ENCODE measurements around the gene FBXW7.

The FBXW7 gene

GRCh38 chr4:152464030-152464823, 71.7 kb downstream of the FBXW7 start:
- Mint-ChIP-seq H3K27me3 (no peaks in the 10 kb centered on the region), H3K4me1 (ENCODE audit: low read depth in 2 of 2) (peaks cover 38 to 62% of the 10 kb centered on the region in 2 donors), H3K9me3 (no peaks in the 10 kb centered on the region), H3K36me3 (ENCODE audit: insufficient read depth) (peaks cover 10% of the 10 kb centered on the region), H3K4me3 (peak overlapping the region; percentile 0 to 3), H3K27ac (peak overlapping the region in 1 of 2 donors; percentile 20)
- no peak for ATAC-seq (replicated peaks)
- no peak for DNase-seq

DNA sequence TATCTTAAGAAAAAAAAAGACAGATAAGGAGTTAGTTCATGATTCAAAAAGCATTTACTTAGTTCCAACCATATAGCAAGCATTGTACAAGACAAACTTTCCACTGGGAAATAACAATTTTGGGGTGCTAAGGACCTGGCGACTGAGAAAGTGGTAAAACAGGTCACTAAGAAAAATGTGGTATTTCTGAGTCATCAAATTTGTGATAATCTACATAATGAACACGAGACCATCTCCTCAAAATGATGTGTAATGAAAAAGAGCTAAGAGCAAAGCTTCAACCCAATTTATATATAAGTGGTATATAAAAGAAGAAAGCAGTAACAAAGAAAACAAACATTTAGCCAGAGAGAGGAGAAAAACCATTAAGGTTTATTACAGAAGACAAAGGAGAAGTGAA, 72.3 kb downstream of the FBXW7 start:
- Mint-ChIP-seq H3K4me1 (ENCODE audit: low read depth in 2 of 2) (peaks cover 44 to 68% of the 10 kb centered on the region in 2 donors), H3K9me3 (no peaks in the 10 kb centered on the region)

GRCh38 chr4:152462695-152463094, 73.2 kb downstream of the FBXW7 start:
- peaks cover 15% of the 10 kb centered on the region for H3K36me3 Mint-ChIP-seq (ENCODE audit: insufficient read depth)
- H3K4me3 Mint-ChIP-seq, result no peak overlapping the region
- peaks cover 52 to 67% of the 10 kb centered on the region in 2 donors for H3K4me1 Mint-ChIP-seq (ENCODE audit: low read depth in 2 of 2)
- no peak overlapping the region for H3K27ac Mint-ChIP-seq
- no peak for ATAC-seq (replicated peaks)
- no peaks in the 10 kb centered on the region for H3K9me3 Mint-ChIP-seq
- no peaks in the 10 kb centered on the region for H3K27me3 Mint-ChIP-seq
- DNase-seq, result no peak

More for the DNA sequence above, 72.3 kb downstream of the FBXW7 start:
- peak overlapping the region in 1 of 2 donors; percentile 20 for H3K27ac Mint-ChIP-seq
- peaks cover 15% of the 10 kb centered on the region for H3K36me3 Mint-ChIP-seq (ENCODE audit: insufficient read depth)
- no peak for DNase-seq
- H3K27me3 Mint-ChIP-seq, result no peaks in the 10 kb centered on the region
- H3K4me3 Mint-ChIP-seq, result peak overlapping the region; percentile 0 to 3
- ATAC-seq (replicated peaks), result no peak

DNA sequence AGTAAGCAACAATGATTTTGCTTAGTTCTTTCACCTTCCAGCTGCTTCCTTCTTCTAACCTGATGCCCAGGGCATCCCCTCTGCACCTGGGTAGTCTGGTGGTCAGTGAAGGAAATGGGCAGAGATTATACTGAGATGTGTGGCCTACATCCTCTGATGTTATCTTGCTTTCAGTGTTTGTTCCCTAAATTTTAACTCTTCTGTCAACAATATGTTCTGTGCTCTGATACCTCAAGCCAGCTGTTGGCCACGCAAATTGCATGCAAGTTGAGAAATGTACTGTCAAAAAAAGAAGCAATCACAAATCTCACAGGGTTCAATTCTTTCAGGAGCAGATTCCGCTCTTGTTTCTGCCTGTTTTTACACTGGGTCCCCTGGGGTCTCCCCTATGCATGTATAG, 73.8 kb downstream of the FBXW7 start:
- Mint-ChIP-seq H3K9me3 (no peaks in the 10 kb centered on the region), H3K4me1 (ENCODE audit: low read depth in 2 of 2) (peaks cover 50 to 63% of the 10 kb centered on the region in 2 donors), H3K27me3 (no peaks in the 10 kb centered on the region), H3K36me3 (ENCODE audit: insufficient read depth) (peaks cover 12% of the 10 kb centered on the region), H3K4me3 (no peak overlapping the region), H3K27ac (no peak overlapping the region)
- no peak for DNase-seq
- no peak for ATAC-seq (replicated peaks)

GRCh38 chr4:152460488-152460887, 75.4 kb downstream of the FBXW7 start:
- ATAC-seq (replicated peaks), result no peak
- Mint-ChIP-seq H3K9me3 (no peaks in the 10 kb centered on the region), H3K27me3 (no peaks in the 10 kb centered on the region), H3K4me1 (ENCODE audit: low read depth in 2 of 2) (peaks cover 46 to 70% of the 10 kb centered on the region in 2 donors), H3K27ac (no peak overlapping the region), H3K36me3 (ENCODE audit: insufficient read depth) (peaks cover 9% of the 10 kb centered on the region), H3K4me3 (no peak overlapping the region)
- no peak for DNase-seq

DNA sequence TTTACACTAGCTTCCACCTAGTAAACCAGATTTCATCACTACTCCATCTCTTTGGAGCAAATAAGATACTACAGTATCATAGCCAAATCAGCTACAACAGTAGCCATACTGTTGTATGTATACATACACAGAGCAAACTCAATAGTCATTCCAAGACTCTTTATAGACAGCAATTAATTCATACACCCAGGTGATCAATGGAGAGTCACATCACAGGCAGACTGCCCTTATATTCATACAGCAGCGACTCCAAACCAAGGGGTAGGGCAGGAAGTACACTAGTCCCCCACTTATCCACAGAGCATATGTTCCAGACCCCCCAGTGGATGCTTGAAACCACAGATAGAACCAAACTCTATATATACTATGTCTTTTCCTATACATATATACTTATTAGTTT, 76.6 kb downstream of the FBXW7 start:
- peak overlapping the region; percentile 88 to 91 for H3K27ac Mint-ChIP-seq
- DNase-seq, result no peak
- ATAC-seq (replicated peaks), result peak; percentile 44
- H3K4me3 Mint-ChIP-seq, result peak overlapping the region; percentile 55 to 61
- no peaks in the 10 kb centered on the region for H3K9me3 Mint-ChIP-seq
- no peaks in the 10 kb centered on the region for H3K27me3 Mint-ChIP-seq
- peaks cover 47 to 72% of the 10 kb centered on the region in 2 donors for H3K4me1 Mint-ChIP-seq (ENCODE audit: low read depth in 2 of 2)
- H3K36me3 Mint-ChIP-seq (ENCODE audit: insufficient read depth), result peaks cover 9% of the 10 kb centered on the region

GRCh38 chr4:152458801-152459302, 77.0 kb downstream of the FBXW7 start:
- peak; percentile 79 for ATAC-seq (replicated peaks)
- peak overlapping the region; percentile 55 to 61 for H3K4me3 Mint-ChIP-seq
- peak; percentile 5 to 22 (median 7) for DNase-seq
- H3K4me1 Mint-ChIP-seq (ENCODE audit: low read depth in 2 of 2), result peaks cover 45 to 72% of the 10 kb centered on the region in 2 donors
- no peaks in the 10 kb centered on the region for H3K9me3 Mint-ChIP-seq
- no peaks in the 10 kb centered on the region for H3K27me3 Mint-ChIP-seq
- peaks cover 13% of the 10 kb centered on the region for H3K36me3 Mint-ChIP-seq (ENCODE audit: insufficient read depth)
- H3K27ac Mint-ChIP-seq, result peak overlapping the region; percentile 88 to 91

DNA sequence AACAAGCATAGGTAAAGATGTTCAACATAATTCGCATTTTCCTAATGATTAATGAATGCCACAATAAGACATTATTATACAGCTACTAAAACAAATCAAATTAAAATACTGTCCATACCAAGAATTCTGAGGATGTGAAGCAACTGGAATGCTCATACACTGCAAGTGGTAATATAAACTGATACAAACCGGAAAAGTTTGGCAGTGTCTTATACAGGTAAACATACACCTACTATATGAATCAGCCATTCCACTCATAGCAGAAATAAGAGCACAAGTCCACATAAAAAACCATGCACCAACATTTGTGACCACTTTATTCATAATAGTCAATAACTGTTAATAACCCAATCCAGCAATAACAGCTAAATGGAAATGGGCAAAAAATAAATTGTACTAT, 79.3 kb downstream of the FBXW7 start:
- Mint-ChIP-seq H3K27ac (peak overlapping the region in 1 of 2 donors; percentile 35), H3K27me3 (no peaks in the 10 kb centered on the region), H3K4me1 (ENCODE audit: low read depth in 2 of 2) (peaks cover 30 to 55% of the 10 kb centered on the region in 2 donors), H3K4me3 (no peak overlapping the region), H3K36me3 (ENCODE audit: insufficient read depth) (peaks cover 11% of the 10 kb centered on the region), H3K9me3 (no peaks in the 10 kb centered on the region)
- ATAC-seq (replicated peaks), result no peak
- DNase-seq, result no peak

DNA sequence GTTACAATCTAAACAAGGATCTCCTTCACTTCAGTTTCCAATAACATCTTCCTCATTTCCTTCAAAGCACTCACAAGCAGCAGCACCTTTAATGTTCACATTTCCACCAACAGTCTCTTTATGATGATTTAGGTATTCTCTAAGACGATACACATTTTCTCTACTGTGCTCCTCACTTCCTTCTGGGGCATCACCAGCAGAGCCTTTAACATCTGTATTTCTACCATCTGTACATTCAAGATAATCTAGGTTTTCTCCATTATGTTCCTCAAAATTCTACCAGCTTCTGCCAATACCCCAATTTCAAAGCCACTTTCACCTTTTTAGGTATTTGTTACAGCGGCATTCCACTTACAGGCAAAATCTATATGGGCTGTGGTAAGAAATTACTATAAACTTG, 80.6 kb downstream of the FBXW7 start:
- H3K4me3 Mint-ChIP-seq, result no peak overlapping the region
- peaks cover 11% of the 10 kb centered on the region for H3K36me3 Mint-ChIP-seq (ENCODE audit: insufficient read depth)
- DNase-seq, result no peak
- no peak for ATAC-seq (replicated peaks)
- peaks cover 27 to 45% of the 10 kb centered on the region in 2 donors for H3K4me1 Mint-ChIP-seq (ENCODE audit: low read depth in 2 of 2)
- no peaks in the 10 kb centered on the region for H3K9me3 Mint-ChIP-seq
- peak overlapping the region; percentile 7 to 11 for H3K27ac Mint-ChIP-seq
- H3K27me3 Mint-ChIP-seq, result no peaks in the 10 kb centered on the region

DNA sequence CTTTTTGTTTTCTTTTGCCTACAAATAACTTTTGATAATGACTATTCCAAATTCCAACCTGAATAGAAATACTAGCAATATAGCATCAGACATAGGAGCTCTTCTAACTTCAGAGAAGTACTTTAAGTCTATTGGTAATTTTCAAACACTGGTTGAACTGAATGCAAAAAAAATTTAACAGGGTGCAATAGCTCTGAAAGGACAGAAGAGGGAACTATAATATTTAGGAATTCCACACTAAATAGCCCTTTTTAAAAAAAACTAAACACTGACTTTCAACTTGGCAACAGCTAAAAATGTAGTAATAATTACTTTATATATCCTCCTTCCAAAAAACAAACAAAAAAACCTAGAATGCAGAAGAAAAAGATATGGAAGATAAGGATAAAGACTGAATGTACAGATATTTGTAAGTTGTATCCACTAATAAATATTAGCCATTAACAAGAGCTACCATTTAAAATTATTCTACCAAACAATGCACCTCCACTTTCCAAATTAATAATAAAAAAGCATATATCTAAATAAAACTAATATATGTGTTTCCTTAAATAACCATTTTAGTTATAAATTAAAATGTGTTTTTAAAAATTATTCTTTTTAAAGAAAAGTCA, 81.4 kb downstream of the FBXW7 start:
- H3K27me3 Mint-ChIP-seq, result no peaks in the 10 kb centered on the region
- DNase-seq, result no peak
- H3K4me1 Mint-ChIP-seq (ENCODE audit: low read depth in 2 of 2), result peaks cover 25 to 45% of the 10 kb centered on the region in 2 donors
- peaks cover 11% of the 10 kb centered on the region for H3K36me3 Mint-ChIP-seq (ENCODE audit: insufficient read depth)
- H3K27ac Mint-ChIP-seq, result no peak overlapping the region
- no peak overlapping the region for H3K4me3 Mint-ChIP-seq
- no peak for ATAC-seq (replicated peaks)
- H3K9me3 Mint-ChIP-seq, result no peaks in the 10 kb centered on the region

- H3K36me3 Mint-ChIP-seq (ENCODE audit: insufficient read depth), result peaks cover 11% of the 10 kb centered on the region
- H3K27me3 Mint-ChIP-seq, result no peaks in the 10 kb centered on the region
- H3K4me3 Mint-ChIP-seq, result no peak overlapping the region
- no peak for ATAC-seq (replicated peaks)
- H3K4me1 Mint-ChIP-seq (ENCODE audit: low read depth in 2 of 2), result peaks cover 10 to 35% of the 10 kb centered on the region in 2 donors
- no peaks in the 10 kb centered on the region for H3K9me3 Mint-ChIP-seq
- H3K27ac Mint-ChIP-seq, result no peak overlapping the region
- DNase-seq, result no peak
Observed at GRCh38 chr4:152451496-152451895, 84.4 kb downstream of the FBXW7 start.

GRCh38 chr4:152448854-152449253, 87.0 kb downstream of the FBXW7 start:
- H3K4me1 Mint-ChIP-seq (ENCODE audit: low read depth in 2 of 2), result peaks cover 8 to 25% of the 10 kb centered on the region in 2 donors
- no peak overlapping the region for H3K4me3 Mint-ChIP-seq
- H3K27me3 Mint-ChIP-seq, result no peaks in the 10 kb centered on the region
- no peaks in the 10 kb centered on the region for H3K9me3 Mint-ChIP-seq
- no peak for ATAC-seq (replicated peaks)
- no peak overlapping the region for H3K27ac Mint-ChIP-seq
- peaks cover 7% of the 10 kb centered on the region for H3K36me3 Mint-ChIP-seq (ENCODE audit: insufficient read depth)
- DNase-seq, result no peak

- H3K4me3 Mint-ChIP-seq, result no peak overlapping the region
- H3K9me3 Mint-ChIP-seq, result no peaks in the 10 kb centered on the region
- DNase-seq (no peak), ATAC-seq (replicated peaks) (no peak)
- H3K36me3 Mint-ChIP-seq (ENCODE audit: insufficient read depth), result peaks cover 6% of the 10 kb centered on the region
- H3K27ac Mint-ChIP-seq, result no peak overlapping the region
- H3K27me3 Mint-ChIP-seq, result no peaks in the 10 kb centered on the region
- H3K4me1 Mint-ChIP-seq (ENCODE audit: low read depth in 2 of 2), result peaks cover 8 to 25% of the 10 kb centered on the region in 2 donors
Observed at GRCh38 chr4:152448038-152448707, 87.7 kb downstream of the FBXW7 start.

All from effector memory CD8-positive, alpha-beta T cell (primary cell).